UCSD-AML1 (cell line): ENCODE results near the gene SLC4A2.
A peak's percentile ranks its signal among the peaks of the same experiment; 100 is the strongest.

Source experiments
- DNase-seq: peaks from one replicate; lab custom pipeline; 2025; ENCODE audit not compliant: unreplicated experiment; lab: John Stamatoyannopoulos, UW

Gene SLC4A2

DNA sequence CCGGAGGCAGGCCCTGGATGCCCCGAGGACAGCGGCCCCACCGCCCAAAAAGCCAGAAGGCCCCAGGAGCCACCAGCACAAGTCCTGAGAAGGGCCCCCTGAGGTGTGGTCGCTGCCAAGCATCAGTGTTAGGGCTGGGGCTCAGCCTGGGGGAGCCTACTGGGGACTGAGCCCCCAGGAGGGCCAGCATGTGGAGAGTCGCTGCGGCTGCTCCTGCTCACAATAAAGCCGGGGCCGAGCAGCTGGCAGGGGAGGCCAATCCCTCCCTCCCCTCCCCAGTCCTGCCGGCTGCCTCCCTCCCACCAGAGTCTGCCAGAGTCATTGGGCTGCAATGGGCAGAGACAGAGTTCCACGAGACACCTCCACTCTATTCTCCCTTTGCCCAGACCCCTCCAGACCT lies 14.1 kb upstream of the SLC4A2 start:
- DNase-seq: no peak

DNA sequence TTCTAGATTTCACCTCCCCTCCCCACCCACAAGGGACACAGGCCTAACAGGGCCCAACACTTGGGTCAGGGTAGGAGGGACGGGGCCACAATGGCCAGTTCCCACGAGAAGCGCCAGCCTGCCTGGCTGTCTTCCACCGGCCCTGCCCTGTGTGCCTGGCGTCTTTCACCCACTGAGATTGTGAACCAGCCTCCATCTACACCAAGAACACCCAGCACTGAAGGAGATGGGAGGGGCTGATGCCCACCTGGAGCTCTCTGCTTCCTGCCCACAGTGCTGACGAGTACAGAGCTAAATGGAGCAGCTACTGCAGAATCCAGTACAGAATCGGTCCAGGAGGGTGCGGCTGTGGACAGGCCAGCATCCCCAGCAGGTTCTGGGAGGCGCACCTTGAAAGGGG lies 13.4 kb upstream of the SLC4A2 start:
- no peak for DNase-seq

- DNase-seq: no peak
Observed at GRCh38 chr7:151046603-151047573, 12.5 kb upstream of the SLC4A2 start.

DNA sequence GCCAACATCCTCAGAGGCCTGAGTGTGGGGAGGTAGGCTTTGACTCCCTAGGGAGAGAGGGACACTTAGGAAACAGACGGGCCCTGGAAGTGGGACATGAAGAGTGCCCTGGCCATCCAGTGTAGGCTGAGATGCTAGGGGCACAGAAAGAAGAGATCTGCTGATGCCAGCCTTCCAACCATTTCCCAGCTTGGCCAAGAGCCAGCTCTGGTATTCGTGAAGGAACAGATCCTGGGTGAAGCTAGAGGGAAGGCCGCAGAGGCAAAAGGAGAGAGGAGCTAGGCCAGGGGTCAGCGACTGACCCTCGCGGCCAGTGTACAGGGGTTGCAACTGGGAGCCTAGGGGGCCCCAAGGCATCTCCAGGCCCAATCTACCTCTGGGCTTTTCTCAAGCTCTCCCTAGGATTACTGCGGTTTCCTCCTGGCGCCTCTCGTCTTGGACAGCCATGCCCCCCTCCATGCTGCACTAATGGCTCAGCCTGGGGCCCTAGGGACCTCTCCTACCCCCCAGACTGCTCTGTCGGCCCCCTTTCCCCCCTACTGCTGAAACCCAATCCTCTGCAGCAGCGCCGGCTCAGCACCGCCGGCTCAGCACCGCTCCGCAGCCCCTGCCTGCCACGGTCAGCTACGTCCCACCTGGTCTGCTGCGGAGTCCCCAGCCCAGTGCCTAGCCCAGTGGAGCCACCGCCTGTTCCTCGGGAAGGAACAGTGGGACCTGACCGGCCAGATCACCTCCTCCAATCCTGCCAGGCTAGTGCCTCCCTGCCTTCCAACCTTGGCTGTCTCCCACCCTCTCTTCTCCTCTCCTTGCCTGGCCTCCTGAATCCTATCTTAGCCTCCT lies 11.2 kb upstream of the SLC4A2 start, which contains the start of gene ASIC3:
Gene ASIC3, plus strand, starts transcription at position 556 of the 840 bp plus-strand sequence. CDS start 355 bp downstream, outside the sequence.
- no peak for DNase-seq

DNA sequence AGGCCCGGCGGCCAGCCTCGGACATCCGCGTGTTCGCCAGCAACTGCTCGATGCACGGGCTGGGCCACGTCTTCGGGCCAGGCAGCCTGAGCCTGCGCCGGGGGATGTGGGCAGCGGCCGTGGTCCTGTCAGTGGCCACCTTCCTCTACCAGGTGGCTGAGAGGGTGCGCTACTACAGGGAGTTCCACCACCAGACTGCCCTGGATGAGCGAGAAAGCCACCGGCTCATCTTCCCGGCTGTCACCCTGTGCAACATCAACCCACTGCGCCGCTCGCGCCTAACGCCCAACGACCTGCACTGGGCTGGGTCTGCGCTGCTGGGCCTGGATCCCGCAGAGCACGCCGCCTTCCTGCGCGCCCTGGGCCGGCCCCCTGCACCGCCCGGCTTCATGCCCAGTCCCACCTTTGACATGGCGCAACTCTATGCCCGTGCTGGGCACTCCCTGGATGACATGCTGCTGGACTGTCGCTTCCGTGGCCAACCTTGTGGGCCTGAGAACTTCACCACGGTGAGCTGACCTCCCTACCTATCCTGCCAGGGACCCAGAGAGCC lies 10.4 kb upstream of the SLC4A2 start:
- no peak for DNase-seq

GRCh38 chr7:151051108-151051507 lies 8.3 kb upstream of the SLC4A2 start:
- no peak for DNase-seq

DNA sequence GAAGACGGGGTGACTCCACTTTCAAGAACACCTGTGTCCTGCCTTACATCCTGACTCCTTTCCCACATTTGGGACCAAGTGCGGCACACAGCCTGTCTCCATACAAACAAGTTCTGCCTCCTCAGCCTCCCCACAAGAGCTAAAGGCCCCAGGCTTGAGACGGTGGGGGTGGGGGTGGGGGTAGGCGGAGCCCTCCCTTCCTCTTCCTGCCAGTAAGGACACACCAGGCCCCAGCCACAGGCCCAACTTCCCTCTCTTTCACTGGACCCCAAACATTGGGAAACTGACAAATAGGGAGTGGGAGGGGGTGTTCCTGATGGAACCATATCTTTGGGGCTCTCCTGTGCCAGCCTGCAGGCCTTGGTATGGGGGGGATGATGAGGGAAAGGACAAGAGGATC lies 6.3 kb upstream of the SLC4A2 start:
- DNase-seq: peak; percentile 55

- DNase-seq: no peak
Observed at GRCh38 chr7:151053751-151054150, 5.6 kb upstream of the SLC4A2 start.

DNA sequence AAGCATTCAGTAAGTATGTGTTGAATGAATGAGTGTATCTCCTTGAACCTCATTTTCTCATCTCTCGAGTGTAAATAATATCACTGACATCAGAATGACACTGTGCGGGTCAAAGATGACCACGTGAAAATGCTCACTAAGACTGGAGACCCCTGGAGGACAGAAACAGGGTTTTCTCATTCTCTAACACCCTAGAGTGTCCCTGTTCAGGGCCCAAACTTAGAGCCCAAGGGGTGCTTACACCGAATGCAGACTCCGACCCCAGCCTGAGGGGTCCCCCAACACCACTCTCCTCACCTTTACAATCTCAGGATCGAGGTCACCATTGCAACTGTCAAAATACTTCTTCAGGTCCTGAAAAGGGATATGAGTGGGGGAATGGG lies 3.1 kb upstream of the SLC4A2 start:
- DNase-seq: no peak

DNA sequence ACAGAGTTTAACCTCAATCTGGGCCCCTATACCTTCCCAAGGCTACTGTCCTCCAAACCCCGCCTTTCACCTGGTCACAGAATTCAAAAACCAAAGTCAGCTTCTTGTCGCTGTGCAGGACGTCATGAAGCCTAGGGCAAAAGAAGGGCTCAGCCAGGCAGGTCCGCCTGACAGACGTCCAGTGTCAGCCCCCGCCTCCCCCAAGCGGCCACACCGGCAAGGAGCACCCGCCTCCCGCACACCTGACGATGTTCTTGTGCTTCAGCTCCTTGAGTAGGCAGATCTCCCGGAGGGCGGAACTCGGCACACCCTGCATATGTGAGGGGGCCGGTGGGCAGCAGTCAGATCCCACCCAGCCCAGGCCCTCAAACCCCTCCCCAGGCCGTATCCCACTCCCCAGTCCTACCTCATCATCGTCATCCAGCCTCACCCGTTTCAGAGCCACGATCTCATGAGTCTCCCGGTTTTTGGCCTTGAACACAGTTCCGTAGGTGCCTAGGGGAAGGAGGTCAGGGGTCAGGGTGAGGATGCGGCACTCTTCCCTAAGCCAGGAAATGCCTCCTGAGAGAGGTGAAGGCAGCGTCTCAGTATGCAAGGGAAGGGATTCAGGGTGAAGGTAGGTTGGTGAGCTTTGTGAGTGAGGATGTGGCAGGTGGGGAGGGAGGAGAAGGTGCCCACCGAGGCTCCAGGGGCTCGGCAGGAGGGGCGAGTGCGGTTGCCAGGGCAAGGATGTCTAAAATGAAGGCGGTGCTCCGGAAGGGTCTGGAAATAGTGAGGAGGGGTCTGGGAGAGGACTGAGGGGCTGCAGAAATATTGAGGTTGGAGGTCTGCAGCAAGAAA lies 2.5 kb upstream of the SLC4A2 start:
- no peak for DNase-seq

DNA sequence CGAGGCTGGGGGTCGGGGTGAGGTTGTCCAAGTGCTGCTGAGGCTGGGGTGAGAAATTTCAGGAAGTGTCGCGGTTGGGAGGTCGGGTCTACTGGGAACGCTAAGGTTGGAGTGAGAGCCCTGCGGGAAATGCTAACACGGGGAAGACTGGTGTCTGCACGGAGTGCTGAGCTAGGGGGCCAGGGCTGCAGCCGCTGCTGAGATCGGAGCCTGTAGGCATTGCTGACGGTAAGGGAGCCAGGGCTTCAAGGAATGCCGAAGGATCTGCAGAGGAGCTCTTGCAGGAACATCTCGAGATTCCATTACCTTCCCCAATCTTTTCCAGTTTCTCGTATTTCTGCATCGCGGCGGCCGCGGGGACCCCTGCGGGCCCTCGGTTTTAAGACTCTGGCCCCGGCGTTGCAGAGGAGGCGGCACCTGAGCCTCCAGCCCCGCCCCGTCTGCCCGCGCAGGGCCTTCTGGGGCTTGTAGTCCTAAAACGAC lies 1.8 kb upstream of the SLC4A2 start, which contains the start of gene CDK5:
Gene CDK5, minus strand, starts transcription at position 392 of the 483 bp plus-strand sequence. Its CDS starts 49 bp downstream, at position 343.
- no peak for DNase-seq

- DNase-seq: peak; percentile 93
Observed at GRCh38 chr7:151057989-151058780, 1.2 kb upstream of the SLC4A2 start.

DNA sequence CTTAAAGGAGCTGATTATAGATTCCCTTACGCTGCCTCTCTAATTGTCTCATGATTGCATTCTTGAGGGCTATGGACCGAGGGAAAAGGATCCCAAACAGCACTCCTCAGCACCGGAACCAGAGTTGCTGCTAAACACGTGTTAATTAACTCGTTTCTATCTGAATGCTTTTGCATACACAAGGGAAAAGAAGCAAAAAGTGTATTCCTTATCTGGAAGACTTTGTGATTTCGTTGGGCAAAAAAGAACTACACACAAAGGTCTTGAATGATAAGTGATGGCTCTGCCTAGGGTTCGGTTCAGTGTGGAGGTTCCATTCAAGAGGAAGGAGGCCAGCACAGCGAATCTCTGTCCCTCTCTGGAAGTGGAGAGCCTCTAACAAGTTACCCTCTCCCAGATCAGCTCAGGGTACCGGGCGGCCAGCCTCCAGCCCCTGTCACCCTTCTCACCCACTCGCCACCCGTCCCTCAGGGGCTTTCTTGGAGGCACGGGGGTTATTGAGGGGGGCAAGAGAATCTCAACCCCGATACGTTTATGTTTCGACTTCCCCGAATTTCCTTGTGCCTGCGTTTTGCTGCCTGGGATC lies 515 bp upstream of the SLC4A2 start:
- DNase-seq: no peak

DNA sequence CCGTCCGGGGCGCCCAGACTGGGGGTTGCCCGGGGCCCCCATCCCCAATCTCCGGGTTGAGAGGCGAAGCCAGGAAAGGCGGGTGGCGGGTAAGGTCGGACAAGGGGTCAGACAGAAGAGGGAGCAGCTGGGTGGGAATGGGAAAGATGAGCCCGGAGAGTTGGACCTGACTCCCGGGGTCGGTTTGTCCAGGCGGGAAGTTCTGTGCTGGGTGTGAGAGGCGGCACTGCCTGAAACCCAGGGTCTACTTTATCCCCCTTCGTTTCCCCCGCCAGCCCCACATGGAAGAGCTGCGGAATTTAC lies 675 bp downstream of the SLC4A2 start:
- no peak for DNase-seq

GRCh38 chr7:151060416-151061212 lies 1.2 kb downstream of the SLC4A2 start:
- peak; percentile 16 for DNase-seq

- DNase-seq: no peak
Observed at GRCh38 chr7:151061213-151062110, 2.1 kb downstream of the SLC4A2 start.

DNA sequence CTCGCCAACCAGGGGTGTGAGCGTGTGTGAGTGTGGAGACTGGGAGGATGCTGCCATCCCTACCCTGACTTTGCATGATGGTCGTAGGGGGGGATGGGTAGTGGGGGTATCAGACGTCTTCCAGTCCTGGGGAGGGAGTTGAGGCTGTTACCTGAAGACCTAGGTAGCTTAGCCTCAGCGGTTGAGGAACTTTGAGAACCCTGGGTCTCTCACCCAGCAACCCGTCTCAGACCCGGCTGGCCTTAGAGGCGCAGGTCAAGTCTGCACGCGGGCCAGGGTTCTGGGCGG lies 2.7 kb downstream of the SLC4A2 start:
- no peak for DNase-seq
